Measurements from ENCODE around the gene PBX3. TPM values are rescaled to one million over a fixed set of nuclear protein-coding genes. Genes with fewer than 3 reads are reported as not detected.
"Not testable (repeated sequence)": the region's sequence is repeated elsewhere in the genome, so short reads cannot be mapped to it uniquely, and the experiment has no call there.

PBX3 gene
- total RNA-seq, 5 donors from 2014 or later (not counting 1 experiment from before 2014, with no cell fraction given) = 12.3 to 30.6 (median 19.0) TPM

DNA sequence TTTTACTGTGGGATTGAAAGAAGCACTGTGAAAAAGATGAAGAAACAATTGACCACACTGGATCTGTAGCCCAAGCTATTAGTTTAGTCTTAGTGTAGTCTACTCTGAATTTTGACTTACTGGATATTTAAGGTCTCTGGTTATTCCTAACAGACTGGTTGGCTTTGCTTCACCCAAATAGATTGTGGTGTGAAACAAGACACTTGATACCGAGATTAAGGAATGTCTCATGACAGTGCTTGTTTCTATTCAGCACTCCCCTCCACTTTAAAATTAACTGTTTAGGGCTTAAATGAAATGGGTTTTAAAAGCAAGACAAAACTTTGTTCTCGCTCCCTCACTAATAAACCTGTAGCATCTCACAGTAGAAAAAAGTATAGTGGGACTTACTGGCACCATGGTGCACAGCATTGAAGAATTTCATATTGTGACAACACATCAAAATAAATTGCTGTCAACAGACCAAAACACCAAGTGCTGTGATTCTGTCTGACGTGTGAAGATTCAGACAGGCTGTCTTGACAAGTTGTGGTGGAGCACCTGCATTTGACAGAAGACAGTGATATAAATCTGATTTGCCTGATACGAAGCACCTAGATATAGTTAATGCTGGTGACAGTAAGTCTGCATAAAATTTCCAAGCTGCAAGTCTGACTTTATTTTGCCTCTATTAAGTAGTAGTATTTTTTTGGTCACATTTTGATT lies 73.1 kb downstream of the PBX3 start:
- no peak overlapping the region for H3K27ac ChIP-seq (ENCODE audit: low read length)
- Mint-ChIP-seq H3K36me3 (no peaks in the 10 kb centered on the region), H3K4me3 (no peak overlapping the region), H3K27ac (peak overlapping the region in 1 of 2 donors; percentile 44), H3K9me3 (no peaks in the 10 kb centered on the region), H3K27me3 (no peaks in the 10 kb centered on the region), H3K4me1 (peaks cover 27 to 34% (median 31%) of the 10 kb centered on the region in 3 donors)
- H3K36me3 ChIP-seq (ENCODE audit: control insufficient read depth in 2 of 2, extremely low read depth in 1 of 2, insufficient read depth in 1 of 2, low read length in 1 of 2) = no peaks in the 10 kb centered on the region
- peaks cover 9 to 11% of the 10 kb centered on the region in 2 experiments for H3K4me1 ChIP-seq (ENCODE audit: control insufficient read depth in 1 of 2, extremely low read depth in 1 of 2, insufficient read depth in 2 of 2, low read length in 2 of 2)
- H3K4me3 ChIP-seq (ENCODE audit: control insufficient read depth in 1 of 2, extremely low read depth in 1 of 2, low read length in 1 of 2) = no peak overlapping the region
- WGBS (ENCODE audit: insufficient coverage) = 71% methylated on average over 1 of the region's 4 CpGs
- ChIA-PET CTCF (interaction anchor here in 1 of 2 donors (1.4 kb wide), 1 partner anchor 9 kb away, joined by 5 read pairs; no protein-coding TSS in a partner anchor), POLR2A (no interaction called here)
- peak in 1 of 4 experiments; percentile 61 for ATAC-seq (replicated peaks in 1 of 4)
- no peaks in the 10 kb centered on the region for H3K27me3 ChIP-seq (replicated peaks in 1 of 2; ENCODE audit: control insufficient read depth in 2 of 2, extremely low read depth in 1 of 2, insufficient read depth in 2 of 2, low read length in 1 of 2)
- H3K9me3 ChIP-seq = no peaks in the 10 kb centered on the region
- DNase-seq = peak in 8 of 35 experiments; percentile 1 to 38 (median 8)

- H3K4me3 Mint-ChIP-seq = peak overlapping the region in 1 of 3 donors; percentile 30
- H3K36me3 Mint-ChIP-seq = no peaks in the 10 kb centered on the region
- Histone ChIP-seq H3K36me3 (ENCODE audit: control insufficient read depth in 2 of 2, extremely low read depth in 1 of 2, insufficient read depth in 1 of 2, low read length in 1 of 2) (no peaks in the 10 kb centered on the region), H3K4me1 (ENCODE audit: control insufficient read depth in 1 of 2, extremely low read depth in 1 of 2, insufficient read depth in 2 of 2, low read length in 2 of 2) (peaks cover 9 to 11% of the 10 kb centered on the region in 2 experiments), H3K9me3 (no peaks in the 10 kb centered on the region), H3K4me3 (ENCODE audit: control insufficient read depth in 1 of 2, extremely low read depth in 1 of 2, low read length in 1 of 2) (no peak overlapping the region), H3K27me3 (replicated peaks in 1 of 2; ENCODE audit: control insufficient read depth in 2 of 2, extremely low read depth in 1 of 2, insufficient read depth in 2 of 2, low read length in 1 of 2) (no peaks in the 10 kb centered on the region), H3K27ac (ENCODE audit: low read length) (no peak overlapping the region)
- H3K4me1 Mint-ChIP-seq = peaks cover 32 to 40% (median 37%) of the 10 kb centered on the region in 3 donors
- POLR2A ChIA-PET = interaction anchor here in 1 of 2 donors (0.7 kb wide), 1 partner anchor 9 kb away, joined by 3 read pairs; no protein-coding TSS in a partner anchor
- WGBS (ENCODE audit: insufficient coverage) = no CpG with 5 or more reads among the region's 4 CpGs
- H3K9me3 Mint-ChIP-seq = no peaks in the 10 kb centered on the region
- DNase-seq (no peak), ATAC-seq (replicated peaks in 1 of 4) (no peak)
- H3K27me3 Mint-ChIP-seq = no peaks in the 10 kb centered on the region
- H3K27ac Mint-ChIP-seq = no peak overlapping the region
- CTCF ChIA-PET = interaction anchor here in 1 of 2 donors (0.6 kb wide), 1 partner anchor 20 kb away, joined by 4 read pairs; no protein-coding TSS in a partner anchor
These were observed 73.9 kb downstream of the PBX3 start for GRCh38 chr9:125821078-125821477.

- ATAC-seq (replicated peaks in 1 of 4) (no peak), DNase-seq (no peak)
- H3K27ac Mint-ChIP-seq = no peak overlapping the region
- no peaks in the 10 kb centered on the region for H3K9me3 Mint-ChIP-seq
- H3K36me3 Mint-ChIP-seq = no peaks in the 10 kb centered on the region
- POLR2A ChIA-PET = interaction anchor here in 1 of 2 donors (0.6 kb wide), 2 partner anchors 73 to 136 kb away, joined by 3 to 4 read pairs; no protein-coding TSS in a partner anchor
- no peak overlapping the region for H3K27ac ChIP-seq (ENCODE audit: low read length)
- H3K36me3 ChIP-seq (ENCODE audit: control insufficient read depth in 2 of 2, extremely low read depth in 1 of 2, insufficient read depth in 1 of 2, low read length in 1 of 2) = no peaks in the 10 kb centered on the region
- H3K27me3 Mint-ChIP-seq = no peaks in the 10 kb centered on the region
- H3K4me1 ChIP-seq (ENCODE audit: control insufficient read depth in 1 of 2, extremely low read depth in 1 of 2, insufficient read depth in 2 of 2, low read length in 2 of 2) = peaks cover 9 to 11% of the 10 kb centered on the region in 2 experiments
- H3K4me3 Mint-ChIP-seq = no peak overlapping the region
- CTCF ChIA-PET = interaction anchor here in 1 of 2 donors (1.0 kb wide), 1 partner anchor 8 kb away, joined by 3 read pairs; no protein-coding TSS in a partner anchor
- peaks cover 32 to 43% (median 37%) of the 10 kb centered on the region in 3 donors for H3K4me1 Mint-ChIP-seq
- H3K9me3 ChIP-seq = no peaks in the 10 kb centered on the region
- H3K27me3 ChIP-seq (replicated peaks in 1 of 2; ENCODE audit: control insufficient read depth in 2 of 2, extremely low read depth in 1 of 2, insufficient read depth in 2 of 2, low read length in 1 of 2) = no peaks in the 10 kb centered on the region
- WGBS (ENCODE audit: insufficient coverage) = no CpG with 5 or more reads among the region's 2 CpGs
- no peak overlapping the region for H3K4me3 ChIP-seq (ENCODE audit: control insufficient read depth in 1 of 2, extremely low read depth in 1 of 2, low read length in 1 of 2)
These were observed 75.0 kb downstream of the PBX3 start for GRCh38 chr9:125822160-125822559.

- no peaks in the 10 kb centered on the region for H3K9me3 Mint-ChIP-seq
- peaks cover 32 to 44% (median 38%) of the 10 kb centered on the region in 3 donors for H3K4me1 Mint-ChIP-seq
- H3K36me3 ChIP-seq (ENCODE audit: control insufficient read depth in 2 of 2, extremely low read depth in 1 of 2, insufficient read depth in 1 of 2, low read length in 1 of 2) = no peaks in the 10 kb centered on the region
- H3K4me1 ChIP-seq (ENCODE audit: control insufficient read depth in 1 of 2, extremely low read depth in 1 of 2, insufficient read depth in 2 of 2, low read length in 2 of 2) = peaks cover 9 to 11% of the 10 kb centered on the region in 2 experiments
- no peaks in the 10 kb centered on the region for H3K9me3 ChIP-seq
- no peaks in the 10 kb centered on the region for H3K27me3 ChIP-seq (replicated peaks in 1 of 2; ENCODE audit: control insufficient read depth in 2 of 2, extremely low read depth in 1 of 2, insufficient read depth in 2 of 2, low read length in 1 of 2)
- DNase-seq (peak in 1 of 35 experiments; percentile 29), ATAC-seq (replicated peaks in 1 of 4) (no peak)
- WGBS (ENCODE audit: insufficient coverage) = no CpG with 5 or more reads among the region's 2 CpGs
- peak overlapping the region in 1 of 2 donors; percentile 55 for H3K27ac Mint-ChIP-seq
- H3K4me3 ChIP-seq (ENCODE audit: control insufficient read depth in 1 of 2, extremely low read depth in 1 of 2, low read length in 1 of 2) = no peak overlapping the region
- no peak overlapping the region for H3K27ac ChIP-seq (ENCODE audit: low read length)
- ChIA-PET POLR2A (interaction anchor here in 1 of 2 donors (0.6 kb wide), 1 partner anchor 135 kb away, joined by 4 read pairs; no protein-coding TSS in a partner anchor), CTCF (no interaction called here)
- no peaks in the 10 kb centered on the region for H3K36me3 Mint-ChIP-seq
- no peaks in the 10 kb centered on the region for H3K27me3 Mint-ChIP-seq
- peak overlapping the region in 2 of 3 donors; percentile 68 to 82 for H3K4me3 Mint-ChIP-seq
These were observed 75.7 kb downstream of the PBX3 start for GRCh38 chr9:125822902-125823301.

DNA sequence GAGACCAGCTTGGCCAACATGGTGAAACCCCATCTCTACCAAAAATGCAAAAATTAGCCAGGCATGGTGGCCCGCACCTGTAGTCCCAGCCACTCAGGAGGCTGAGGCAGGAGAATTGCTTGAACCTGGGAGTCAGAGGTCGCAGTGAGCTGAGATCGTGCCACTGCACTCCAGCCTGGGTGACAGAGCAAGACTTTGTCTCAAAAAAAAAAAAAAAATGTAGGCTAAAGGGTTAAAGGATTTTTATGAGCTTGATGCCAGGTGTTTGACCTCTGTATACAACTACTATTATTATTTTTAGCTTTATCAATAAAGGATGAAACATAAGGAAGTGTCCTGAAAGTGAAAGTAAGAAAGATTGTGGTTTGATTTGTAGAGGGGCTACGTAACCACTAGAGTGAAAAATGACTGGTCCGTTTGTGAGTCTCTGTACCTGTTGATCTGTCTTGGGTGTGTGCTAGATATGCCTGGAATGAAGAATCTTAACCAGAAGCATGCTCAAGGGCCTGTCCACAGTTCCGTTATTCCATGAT lies 76.8 kb downstream of the PBX3 start:
- POLR2A ChIA-PET = interaction anchor here (0.6 to 0.7 kb wide), 6 partner anchors 8 to 908 kb away, joined by 3 to 4 read pairs (median 4); no protein-coding TSS in a partner anchor
- H3K4me1 ChIP-seq (ENCODE audit: control insufficient read depth in 1 of 2, extremely low read depth in 1 of 2, insufficient read depth in 2 of 2, low read length in 2 of 2) = peaks cover 9 to 11% of the 10 kb centered on the region in 2 experiments
- DNase-seq = peak in 18 of 35 experiments; percentile 2 to 74 (median 10)

GRCh38 chr9:125825762-125826161 lies 78.6 kb downstream of the PBX3 start:
- H3K4me3 Mint-ChIP-seq = peak overlapping the region in 2 of 3 donors; percentile 51 to 52

More for the DNA sequence above, 76.8 kb downstream of the PBX3 start:
- not testable (repeated sequence) for H3K9me3 Mint-ChIP-seq; H3K36me3 ChIP-seq (ENCODE audit: control insufficient read depth in 2 of 2, extremely low read depth in 1 of 2, insufficient read depth in 1 of 2, low read length in 1 of 2); H3K27me3 Mint-ChIP-seq; H3K9me3 ChIP-seq; H3K36me3 Mint-ChIP-seq; H3K27me3 ChIP-seq (replicated peaks in 1 of 2; ENCODE audit: control insufficient read depth in 2 of 2, extremely low read depth in 1 of 2, insufficient read depth in 2 of 2, low read length in 1 of 2)
- CTCF ChIA-PET = interaction anchor here in 1 of 2 donors (0.7 to 1.1 kb wide), 2 partner anchors 11 to 67 kb away, joined by 3 to 4 read pairs; no protein-coding TSS in a partner anchor
- H3K4me3 ChIP-seq (ENCODE audit: control insufficient read depth in 1 of 2, extremely low read depth in 1 of 2, low read length in 1 of 2) = peak overlapping the region; percentile 39 to 44
- peak overlapping the region; percentile 87 to 93 for H3K27ac Mint-ChIP-seq
- peaks cover 37 to 52% (median 46%) of the 10 kb centered on the region in 3 donors for H3K4me1 Mint-ChIP-seq
- peak overlapping the region; percentile 68 to 86 (median 82) for H3K4me3 Mint-ChIP-seq
- 0% methylated on average over 2 of the region's 6 CpGs for WGBS (ENCODE audit: insufficient coverage)
- peak overlapping the region; percentile 72 for H3K27ac ChIP-seq (ENCODE audit: low read length)
- ATAC-seq (replicated peaks in 1 of 4) = peak; percentile 88 to 98 (median 94)

More at GRCh38 chr9:125825762-125826161, 78.6 kb downstream of the PBX3 start:
- CTCF ChIA-PET = no interaction called here
- Histone ChIP-seq H3K9me3 (no peaks in the 10 kb centered on the region), H3K36me3 (ENCODE audit: control insufficient read depth in 2 of 2, extremely low read depth in 1 of 2, insufficient read depth in 1 of 2, low read length in 1 of 2) (no peaks in the 10 kb centered on the region), H3K4me1 (ENCODE audit: control insufficient read depth in 1 of 2, extremely low read depth in 1 of 2, insufficient read depth in 2 of 2, low read length in 2 of 2) (peaks cover 12 to 17% of the 10 kb centered on the region in 2 experiments), H3K4me3 (ENCODE audit: control insufficient read depth in 1 of 2, extremely low read depth in 1 of 2, low read length in 1 of 2) (no peak overlapping the region), H3K27me3 (replicated peaks in 1 of 2; ENCODE audit: control insufficient read depth in 2 of 2, extremely low read depth in 1 of 2, insufficient read depth in 2 of 2, low read length in 1 of 2) (no peaks in the 10 kb centered on the region), H3K27ac (ENCODE audit: low read length) (no peak overlapping the region)
- H3K27ac Mint-ChIP-seq = peak overlapping the region in 1 of 2 donors; percentile 66
- WGBS (ENCODE audit: insufficient coverage) = no CpG with 5 or more reads among the region's 3 CpGs
- no peaks in the 10 kb centered on the region for H3K9me3 Mint-ChIP-seq
- DNase-seq (no peak), ATAC-seq (replicated peaks in 1 of 4) (no peak)
- H3K27me3 Mint-ChIP-seq = no peaks in the 10 kb centered on the region
- POLR2A ChIA-PET = no interaction called here
- H3K36me3 Mint-ChIP-seq = no peaks in the 10 kb centered on the region
- H3K4me1 Mint-ChIP-seq = peaks cover 40 to 53% (median 50%) of the 10 kb centered on the region in 3 donors
